Jurkat, Clone E6-1 (cell line): ENCODE measurements around the gene BMPER.

Experiments
- DNase-seq: peaks from one replicate; pipeline ENCODE4 v3.0.0-alpha.2; 2011; ENCODE audit warnings: low read depth, low spot score
- H3K4me3 ChIP-seq: 2 replicates; pipeline ENCODE4 v1.5.1; 2011; ENCODE audit warnings: mild to moderate bottlenecking, low read length, control low read depth, moderate library complexity

BMPER gene

GRCh38 chr7:34042406-34042805 lies 137.1 kb downstream of the BMPER start:
- H3K4me3 ChIP-seq, result no peak overlapping the region
- no peak for DNase-seq

GRCh38 chr7:34043461-34044305 lies 138.3 kb downstream of the BMPER start:
- no peak overlapping the region for H3K4me3 ChIP-seq
- DNase-seq, result no peak

GRCh38 chr7:34044306-34044643 lies 138.9 kb downstream of the BMPER start:
- no peak for DNase-seq

DNA sequence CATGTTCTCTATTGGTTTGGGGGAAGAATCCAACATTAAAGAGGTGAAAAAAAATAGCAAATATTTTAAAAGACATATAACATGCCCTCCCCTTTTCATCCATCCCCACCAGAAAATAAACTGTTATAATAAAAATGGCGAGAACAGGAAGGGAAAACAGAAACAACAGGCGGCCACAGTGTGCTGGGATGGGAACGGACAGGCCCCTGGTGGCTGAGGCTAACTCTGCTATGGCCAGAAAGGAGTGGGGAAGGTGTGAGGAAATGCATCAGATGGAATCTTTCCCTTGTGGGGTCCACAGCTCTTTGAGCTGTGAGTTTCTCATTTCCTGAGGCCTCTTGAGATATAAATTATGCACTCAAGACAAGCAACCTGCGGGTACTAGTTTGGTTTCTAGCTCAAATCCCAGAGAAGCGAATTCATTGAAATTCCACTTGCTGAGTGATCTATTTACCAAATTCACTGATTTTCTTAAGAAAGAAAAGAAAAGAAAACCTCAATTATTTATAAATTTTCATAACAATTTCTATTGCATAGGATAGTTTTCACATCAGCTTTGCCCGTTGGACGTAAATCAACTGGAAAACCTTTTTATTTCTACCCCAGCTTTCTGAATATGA lies 139.5 kb downstream of the BMPER start:
- no peak overlapping the region for H3K4me3 ChIP-seq
- no peak for DNase-seq

More at GRCh38 chr7:34044306-34044643, 138.9 kb downstream of the BMPER start:
- H3K4me3 ChIP-seq, result no peak overlapping the region

GRCh38 chr7:34048445-34048844 lies 143.1 kb downstream of the BMPER start:
- DNase-seq, result no peak
- no peak overlapping the region for H3K4me3 ChIP-seq

DNA sequence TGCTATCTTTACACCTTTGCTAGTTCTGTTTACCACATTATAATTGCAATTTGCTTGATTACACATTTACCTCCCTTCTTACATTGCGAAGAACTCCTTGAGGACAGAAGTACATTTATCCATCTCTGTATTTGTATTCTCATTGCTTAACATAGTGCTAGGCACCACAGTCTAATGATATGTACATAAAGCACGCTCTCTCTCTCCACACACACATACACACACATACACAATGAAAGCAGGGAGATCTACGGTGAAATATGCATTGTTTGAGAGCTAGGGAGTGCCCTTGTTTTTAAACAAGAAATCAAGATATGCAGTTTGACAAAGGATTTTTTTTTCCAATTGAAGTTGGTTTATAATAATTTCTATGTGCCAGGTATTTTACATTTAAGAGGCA lies 148.7 kb downstream of the BMPER start:
- no peak for DNase-seq

DNA sequence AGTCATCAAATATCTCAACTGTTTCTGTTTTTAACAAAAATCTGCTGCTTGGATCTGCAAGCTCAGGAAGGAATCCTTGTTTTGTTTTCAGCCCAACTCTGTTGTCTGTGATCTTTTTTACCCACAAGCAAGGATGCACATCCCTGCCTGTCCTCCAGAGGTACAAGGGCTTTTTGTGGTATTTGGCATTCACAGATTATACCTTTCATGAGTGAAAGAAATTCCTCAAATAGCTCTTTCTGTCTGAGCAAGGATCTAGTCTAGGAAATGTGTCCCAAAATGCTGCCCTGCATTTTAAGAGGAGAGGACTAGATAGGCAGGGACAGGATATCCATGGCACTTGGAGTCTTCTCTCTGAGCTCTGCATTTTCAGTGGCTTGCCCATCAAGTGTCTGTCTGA lies 151.8 kb downstream of the BMPER start:
- H3K4me3 ChIP-seq, result no peak overlapping the region
- no peak for DNase-seq

More for the DNA sequence above, 148.7 kb downstream of the BMPER start:
- H3K4me3 ChIP-seq, result no peak overlapping the region

- no peak overlapping the region for H3K4me3 ChIP-seq
- no peak for DNase-seq
Observed at GRCh38 chr7:34057956-34058355, 152.6 kb downstream of the BMPER start.

DNA sequence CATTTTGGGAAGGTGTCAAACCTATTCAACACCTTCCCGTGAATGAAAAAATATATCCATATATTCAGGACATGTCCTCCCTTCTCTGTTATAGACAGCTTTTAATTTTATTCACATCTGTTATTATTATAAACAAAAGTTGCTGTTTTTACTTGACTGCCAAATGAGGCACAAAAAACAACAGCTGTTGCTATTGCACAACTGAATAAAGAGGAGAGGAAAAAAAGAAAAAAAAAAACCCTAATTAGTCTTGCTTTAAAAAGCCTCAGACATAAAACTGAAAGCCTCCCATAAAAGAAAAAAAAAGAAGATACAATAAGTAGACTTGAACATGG lies 153.4 kb downstream of the BMPER start:
- DNase-seq, result no peak
- H3K4me3 ChIP-seq, result no peak overlapping the region

- DNase-seq, result no peak
- no peak overlapping the region for H3K4me3 ChIP-seq
Observed at GRCh38 chr7:34059136-34059828, 153.9 kb downstream of the BMPER start.

DNA sequence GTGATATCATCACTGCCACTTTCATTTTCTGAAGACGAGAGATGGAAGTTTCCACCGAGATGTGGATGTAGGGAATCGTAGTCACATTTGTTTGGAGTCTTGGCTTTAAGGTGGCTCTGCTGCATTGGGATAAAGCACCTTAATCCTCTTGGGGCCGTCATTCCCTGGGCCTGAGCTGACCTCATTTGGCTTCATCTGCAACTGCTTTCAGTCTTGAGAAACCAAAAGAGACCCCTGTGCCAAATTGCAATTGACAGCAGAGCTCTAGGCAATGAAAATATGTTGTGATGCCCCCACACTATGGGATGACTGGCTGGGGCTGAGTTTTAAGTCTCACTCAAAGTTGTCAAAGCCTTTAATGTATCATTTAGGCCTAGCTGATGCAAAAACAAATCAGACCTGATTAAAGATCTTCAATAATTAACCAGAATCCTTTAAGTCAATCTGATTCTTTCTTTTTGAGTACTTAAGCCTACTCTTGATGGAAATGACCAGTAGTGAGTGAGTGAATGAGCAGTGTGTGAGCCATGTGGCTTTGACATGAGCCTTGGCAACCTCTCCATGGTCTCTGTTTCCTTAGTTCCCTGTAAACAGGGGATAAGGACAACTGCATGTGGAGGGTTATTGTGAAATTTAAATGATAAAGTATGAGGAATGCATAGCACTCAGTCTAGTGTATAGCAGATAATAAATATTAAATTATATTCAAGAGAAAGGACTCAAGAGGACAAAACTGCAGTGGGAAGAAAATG lies 155.0 kb downstream of the BMPER start:
- no peak overlapping the region for H3K4me3 ChIP-seq
- no peak for DNase-seq

DNA sequence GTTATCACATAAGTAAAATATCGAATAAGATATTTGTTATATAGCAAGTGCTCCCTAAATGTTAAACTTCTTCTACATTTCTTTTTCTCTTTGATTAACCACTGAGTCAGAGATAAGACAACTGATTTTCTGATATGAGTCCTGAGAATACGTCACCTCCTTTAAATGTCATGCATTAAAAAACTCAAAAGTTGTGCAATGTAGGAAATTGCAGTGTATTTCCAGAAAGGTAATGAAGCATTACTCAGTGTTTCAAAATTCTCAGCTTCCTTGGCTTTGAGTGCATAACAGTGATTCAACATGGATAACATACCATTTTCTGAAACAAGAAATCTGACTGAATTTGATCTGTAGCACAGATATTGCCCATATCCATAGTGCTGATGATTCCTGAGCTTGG lies 155.8 kb downstream of the BMPER start:
- no peak overlapping the region for H3K4me3 ChIP-seq
- DNase-seq, result no peak

- no peak overlapping the region for H3K4me3 ChIP-seq
- no peak for DNase-seq
Observed at GRCh38 chr7:34062341-34062740, 157.0 kb downstream of the BMPER start.

DNA sequence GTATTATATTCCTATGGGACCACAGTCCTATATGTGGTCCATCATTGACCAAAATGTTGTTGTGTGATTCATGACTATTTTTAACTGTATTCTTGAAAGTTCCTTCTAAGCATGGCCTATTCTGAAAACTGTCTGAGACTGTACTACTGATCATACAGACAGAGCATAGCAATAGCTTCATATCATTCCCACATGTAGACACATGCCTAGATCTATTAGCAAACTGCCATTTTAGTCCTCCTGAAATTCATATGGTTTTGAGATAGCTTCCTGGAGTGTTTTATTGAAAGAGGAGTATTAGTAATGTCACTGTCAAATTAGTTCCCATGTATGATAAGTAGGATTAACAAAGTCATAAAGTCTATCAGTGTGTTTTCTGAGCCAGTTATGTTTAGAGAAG lies 157.5 kb downstream of the BMPER start:
- no peak overlapping the region for H3K4me3 ChIP-seq
- DNase-seq, result no peak

GRCh38 chr7:34064519-34065158 lies 159.3 kb downstream of the BMPER start:
- no peak for DNase-seq
- H3K4me3 ChIP-seq, result no peak overlapping the region

- no peak overlapping the region for H3K4me3 ChIP-seq
- DNase-seq, result no peak
Observed at GRCh38 chr7:34066411-34066810, 161.1 kb downstream of the BMPER start.

GRCh38 chr7:34067005-34067778 lies 161.9 kb downstream of the BMPER start:
- H3K4me3 ChIP-seq, result no peak overlapping the region
- peak; percentile 39 for DNase-seq

DNA sequence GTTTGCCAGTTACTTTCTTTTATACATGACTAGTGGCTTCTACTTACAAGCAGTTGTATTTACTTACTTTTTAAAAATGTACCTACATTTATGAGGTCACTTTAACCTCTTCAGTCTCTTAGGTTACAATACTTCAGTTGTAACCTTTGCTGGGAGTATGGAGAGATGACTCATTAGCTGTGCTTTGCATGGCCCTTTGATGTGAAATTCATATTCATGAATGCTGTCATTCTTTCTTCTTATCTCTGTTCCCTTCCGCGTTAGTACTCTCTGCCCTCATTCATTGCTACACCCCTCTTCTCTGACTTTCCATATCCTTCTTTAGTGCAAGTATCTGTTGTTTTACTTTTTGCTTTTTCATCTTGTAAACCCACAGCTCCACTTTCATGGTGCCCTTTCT lies 164.3 kb downstream of the BMPER start:
- H3K4me3 ChIP-seq, result no peak overlapping the region
- no peak for DNase-seq
